NCI-H146 (cell line): Measurements from ENCODE around the gene RPL26.
"Not testable (repeated sequence)": the region's sequence is repeated elsewhere in the genome, so short reads cannot be mapped to it uniquely, and the experiment has no call there.

ENCODE experiments used
- DNase-seq: peaks from one replicate; lab custom pipeline; 2025; lab: John Stamatoyannopoulos, UW

Gene RPL26

GRCh38 chr17:8394497-8394896 lies 11.5 kb upstream of the RPL26 start:
- DNase-seq = not testable (repeated sequence)

- no peak for DNase-seq
These were observed 10.7 kb upstream of the RPL26 start for GRCh38 chr17:8393470-8394231.

GRCh38 chr17:8392674-8393469 lies 9.9 kb upstream of the RPL26 start:
- peak; percentile 52 for DNase-seq

DNA sequence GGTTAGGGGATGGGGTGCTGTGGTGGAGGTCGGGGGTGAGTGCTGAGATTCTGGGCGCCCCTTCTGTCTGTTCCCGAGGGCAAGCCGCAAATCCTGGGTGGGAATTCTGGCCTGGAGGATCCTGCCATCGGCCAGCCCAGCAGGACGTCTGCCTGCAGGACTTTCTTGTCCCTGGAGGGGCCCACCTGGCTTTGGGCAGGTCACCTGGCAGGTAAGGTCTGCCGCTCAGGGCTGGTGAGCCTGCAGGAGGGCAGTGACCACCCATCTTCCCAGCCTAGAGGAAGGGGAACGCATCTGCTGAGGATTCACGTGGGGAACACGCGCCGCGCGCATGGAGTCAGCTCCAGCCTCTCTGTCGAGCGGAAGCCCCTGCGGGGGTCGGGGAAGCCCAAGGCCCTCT lies 9.3 kb upstream of the RPL26 start:
- DNase-seq = peak; percentile 52

- no peak for DNase-seq
These were observed 8.7 kb upstream of the RPL26 start for GRCh38 chr17:8391711-8392110.

DNA sequence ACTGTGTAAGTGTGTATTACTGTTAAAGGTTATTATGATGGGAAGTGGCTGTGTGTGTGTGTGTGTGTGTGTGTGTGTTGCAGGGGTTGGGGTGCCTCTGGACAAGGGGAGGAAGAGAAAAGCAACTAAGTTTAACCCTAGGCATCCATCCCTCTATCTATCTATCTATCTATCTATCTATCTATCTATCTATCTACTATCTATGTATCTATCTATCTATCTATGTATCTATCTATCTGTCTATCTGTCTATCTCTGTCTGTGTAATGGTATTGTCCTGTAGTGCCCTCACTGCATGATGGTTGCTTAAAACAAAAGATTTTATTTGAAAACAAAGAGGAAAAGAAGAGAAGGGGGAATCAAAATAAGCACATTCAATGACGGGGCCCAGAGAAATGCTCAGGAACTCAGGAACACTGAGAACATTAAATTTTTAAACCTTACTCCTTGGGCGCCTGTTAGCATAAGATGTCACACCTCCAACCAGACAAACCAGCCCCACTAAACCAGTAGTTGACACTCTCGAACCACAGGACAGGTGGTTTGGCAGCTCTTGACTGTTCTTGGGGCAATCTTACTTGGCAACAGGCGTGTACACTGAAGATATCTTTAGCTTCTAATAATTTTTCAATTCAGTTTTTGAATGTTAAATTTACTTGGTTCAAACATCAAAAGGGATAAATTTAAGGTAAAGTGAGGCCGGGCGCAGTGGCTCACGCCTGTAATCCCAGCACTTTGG lies 5.1 kb upstream of the RPL26 start:
- no peak for DNase-seq

DNA sequence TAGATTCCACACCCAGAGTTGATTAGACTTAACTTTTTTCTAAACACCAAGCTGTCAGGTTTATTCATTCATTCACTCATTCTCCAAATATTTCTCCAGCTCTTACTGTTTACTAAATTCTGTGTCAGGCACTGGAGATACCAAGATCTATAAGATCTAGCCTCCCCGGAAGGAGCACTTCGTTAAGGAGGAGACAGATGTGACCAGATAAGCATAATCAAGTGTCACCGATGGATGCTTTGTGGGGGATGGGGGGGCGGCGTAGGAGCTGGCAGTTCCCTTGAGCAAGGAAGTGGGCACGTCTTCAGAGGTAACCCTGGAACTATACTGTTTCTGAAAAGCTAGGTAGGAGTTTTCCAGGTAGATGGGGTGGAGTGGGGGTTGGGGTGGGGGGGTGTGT lies 3.8 kb upstream of the RPL26 start:
- no peak for DNase-seq

- no peak for DNase-seq
These were observed 1.9 kb upstream of the RPL26 start for GRCh38 chr17:8384801-8385378.

- DNase-seq = no peak
These were observed 182 bp downstream of the RPL26 start for GRCh38 chr17:8382880-8383142.

GRCh38 chr17:8382052-8382879 lies 727 bp downstream of the RPL26 start:
- DNase-seq = peak; percentile 37

GRCh38 chr17:8380049-8380448 lies 2.9 kb downstream of the RPL26 start:
- no peak for DNase-seq

DNA sequence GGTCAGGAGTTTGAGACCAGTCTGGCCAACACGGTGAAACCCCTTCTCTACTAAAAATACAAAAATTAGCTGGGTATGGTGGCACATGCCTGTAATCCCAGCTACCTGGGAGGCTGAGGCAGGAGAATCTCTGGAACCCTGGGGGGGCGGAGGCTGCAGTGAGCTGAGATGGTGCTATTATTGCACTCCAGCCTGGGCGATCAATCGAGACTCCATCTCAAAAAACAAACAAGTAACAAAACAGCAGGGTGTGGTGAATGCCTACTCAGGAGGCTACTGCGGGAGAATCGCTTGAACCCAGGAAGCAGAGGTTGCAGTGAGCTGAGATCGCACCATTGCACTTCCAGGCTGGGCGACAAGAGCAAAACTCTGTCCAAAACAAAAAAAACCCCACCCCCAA lies 4.9 kb downstream of the RPL26 start:
- not testable (repeated sequence) for DNase-seq

- no peak for DNase-seq
These were observed 5.6 kb downstream of the RPL26 start for GRCh38 chr17:8377422-8377821.

GRCh38 chr17:8376271-8377067 lies 6.5 kb downstream of the RPL26 start, which contains the start of gene KRABD2:
TSS of gene KRABD2 (minus strand) at chr17:8376704.
- DNase-seq = peak; percentile 93

DNA sequence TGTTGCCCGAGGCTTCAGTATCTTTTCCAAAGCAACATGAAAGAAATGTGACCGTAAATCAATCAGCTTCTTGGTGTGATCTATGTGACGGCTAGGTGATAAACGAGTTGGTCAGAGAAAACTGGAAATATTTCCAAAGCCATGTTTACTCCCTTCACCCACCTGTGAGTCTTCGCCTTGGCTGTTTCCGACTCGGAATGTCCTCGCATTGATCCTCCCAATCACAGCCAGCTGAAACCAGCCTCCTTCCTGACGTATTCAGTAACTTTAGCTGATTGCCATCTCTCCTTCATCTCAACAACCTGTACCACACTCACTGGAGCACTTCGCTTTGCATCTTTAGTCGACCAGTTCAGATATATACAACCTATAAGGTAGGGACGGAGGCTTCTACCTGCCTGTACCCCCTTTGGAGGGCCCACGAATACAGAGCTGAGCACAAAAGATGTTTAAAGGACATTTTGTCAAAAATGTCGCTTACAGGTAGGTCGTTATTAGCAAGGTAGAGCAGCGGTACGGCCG lies 7.2 kb downstream of the RPL26 start:
- peak; percentile 60 for DNase-seq

- DNase-seq = not testable (repeated sequence)
These were observed 9.1 kb downstream of the RPL26 start for GRCh38 chr17:8373856-8374255.

DNA sequence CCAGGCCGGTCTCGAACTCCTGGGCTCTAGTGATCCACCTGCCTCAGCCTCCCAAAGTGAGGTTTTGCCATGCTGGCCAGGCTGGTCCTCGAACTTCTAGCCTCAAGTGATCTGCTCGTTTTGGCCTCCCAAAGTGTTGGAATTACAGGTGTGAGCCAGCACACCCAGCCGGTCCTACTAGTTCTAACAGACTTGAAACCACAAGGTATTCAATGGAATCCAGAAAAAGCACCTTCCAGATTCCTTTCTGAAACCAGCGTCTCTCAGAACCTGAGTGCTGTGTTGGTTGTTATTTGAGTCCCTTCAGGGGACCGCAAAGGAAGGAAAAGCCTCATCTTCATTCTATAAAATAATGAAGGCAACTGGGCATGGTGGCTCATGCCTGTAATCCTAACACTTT lies 10.6 kb downstream of the RPL26 start:
- DNase-seq = no peak

DNA sequence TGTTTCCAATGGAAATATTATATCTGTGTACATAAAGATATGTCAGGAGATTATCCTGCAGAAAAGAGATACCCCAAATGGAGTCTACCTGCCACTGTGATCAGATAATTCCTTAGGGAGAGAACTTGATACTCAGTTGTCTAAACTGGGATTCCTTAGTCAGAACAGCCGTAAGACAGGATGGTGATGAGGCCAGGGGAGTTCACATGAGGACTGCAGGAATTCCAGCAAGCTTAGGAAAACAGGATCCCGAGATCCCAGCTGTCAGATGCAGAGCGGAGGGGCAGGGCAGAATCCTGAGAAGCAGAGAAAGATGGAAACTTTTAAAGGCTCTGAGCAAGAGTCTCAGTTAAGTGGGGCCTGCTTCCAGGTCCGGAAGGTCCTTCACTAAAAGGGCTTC lies 11.2 kb downstream of the RPL26 start:
- DNase-seq = no peak

DNA sequence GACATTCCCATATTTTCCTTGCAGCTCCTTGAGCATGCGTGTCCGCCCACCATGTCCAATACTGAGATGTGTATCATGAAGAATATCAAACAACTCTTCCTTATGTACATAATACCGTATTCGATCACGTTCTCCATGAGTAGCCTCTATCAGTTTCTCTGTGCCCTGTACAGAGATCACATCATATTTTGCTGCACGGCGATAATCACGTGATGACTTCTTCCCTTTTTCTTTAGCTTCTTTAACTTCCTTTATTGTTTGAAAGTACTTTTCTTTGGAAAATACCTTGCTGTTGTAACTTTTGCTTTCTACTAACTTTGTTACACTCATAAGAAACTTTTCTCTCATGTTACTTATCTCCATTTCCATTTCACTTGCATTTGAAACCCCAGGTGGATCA lies 13.0 kb downstream of the RPL26 start:
- DNase-seq = no peak

- no peak for DNase-seq
These were observed 14.8 kb downstream of the RPL26 start for GRCh38 chr17:8368193-8368592.

- DNase-seq = no peak
These were observed 16.8 kb downstream of the RPL26 start for GRCh38 chr17:8366231-8366630.
